ENCODE measurements around the gene C15orf39. TPM values are rescaled to one million over a fixed set of nuclear protein-coding genes. Genes with fewer than 3 reads are reported as not detected.
A peak's percentile ranks its signal among the peaks of the same experiment; 100 is the strongest.

C15orf39 gene
- total and polyA plus RNA-seq, 2 of the 13 experiments (the other 11 are each of a cell fraction or from before 2014, with no cell fraction given) = 6.2 to 13.5 TPM

DNA sequence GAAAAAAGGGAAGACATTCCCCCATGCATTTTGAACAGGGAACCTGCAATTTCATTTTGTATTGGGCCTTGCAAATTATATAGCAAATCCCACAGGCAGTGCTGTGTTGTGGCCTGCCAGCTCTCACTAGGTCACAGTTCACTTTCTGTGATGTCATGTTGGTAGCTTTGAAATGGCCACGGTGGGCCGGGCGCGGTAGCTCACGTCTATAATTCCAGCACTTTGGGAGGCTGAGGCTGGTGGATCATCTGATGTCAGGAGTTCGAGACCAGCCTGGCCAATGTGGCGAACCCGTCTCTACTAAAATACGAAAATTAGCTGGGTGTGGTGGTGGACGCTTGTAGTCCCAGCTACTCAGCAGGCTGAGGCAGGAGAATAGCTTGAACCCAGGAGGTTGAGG is 27.0 kb upstream of the C15orf39 start (continued):
- no peak for TF ChIP-seq ZNF609 (CRISPR knock-in tag; IDR thresholded peaks at IDR 0.05; ENCODE audit: borderline replicate concordance)
- TF ChIP-seq ZNF331 (CRISPR knock-in tag; IDR thresholded peaks at IDR 0.05) = no peak
- no peak for TF ChIP-seq ATF5 (CRISPR knock-in tag; IDR thresholded peaks at IDR 0.05; ENCODE audit: low read depth)

GRCh38 chr15:75176396-75176761 is 25.3 kb upstream of the C15orf39 start:
- DNase-seq (ENCODE audit: low spot score) (peak; percentile 32), FAIRE-seq (no peak), ATAC-seq (peak; percentile 8; the same call in 1 of the 3 replicates)
- Histone ChIP-seq H3K4me3 (replicated peaks in 1 of 3; ENCODE audit: insufficient read depth in 1 of 3, low read depth in 2 of 3, low read length in 3 of 3) (no peak overlapping the region; a peak in 1 of 6 replicates), H3K9ac (ENCODE audit: insufficient read depth, low read depth, low read length) (no peak overlapping the region), H3K79me2 (ENCODE audit: insufficient read depth, low read length) (no peaks in the 10 kb centered on the region), H4K20me1 (ENCODE audit: insufficient read depth, low read length) (no peaks in the 10 kb centered on the region), H3K4me2 (ENCODE audit: low read depth, low read length) (peak overlapping the region; percentile 81; the same call in 1 of the 2 replicates), H3K27me3 (ENCODE audit: control insufficient read depth in 1 of 2, insufficient read depth in 2 of 2, low read length in 2 of 2) (no peaks in the 10 kb centered on the region), H3K4me1 (ENCODE audit: insufficient read depth, low read length) (peaks cover 92% of the 10 kb centered on the region), H3K36me3 (replicated peaks in 1 of 2; ENCODE audit: control insufficient read depth in 1 of 2, insufficient read depth in 2 of 2, low read length in 2 of 2) (no peaks in the 10 kb centered on the region), H3K9me3 (ENCODE audit: low read length) (no peaks in the 10 kb centered on the region), H3K27ac (ENCODE audit: extremely low read length, insufficient read depth, low read length) (no peak overlapping the region), H2AFZ (ENCODE audit: low read length) (no peak overlapping the region)
- intact Hi-C loops (cut with micrococcal nuclease; ENCODE audit: unreplicated experiment) = no loop called here
- TF ChIP-seq FOSL1 (CRISPR knock-in tag; IDR thresholded peaks at IDR 0.05; ENCODE audit: borderline replicate concordance) = no peak
- TF ChIP-seq GATAD2A (CRISPR knock-in tag; IDR thresholded peaks at IDR 0.05) = 0 out of 2 replicates have a peak, but pooled peaks have one; percentile 27
- TF ChIP-seq, protein P1, sequence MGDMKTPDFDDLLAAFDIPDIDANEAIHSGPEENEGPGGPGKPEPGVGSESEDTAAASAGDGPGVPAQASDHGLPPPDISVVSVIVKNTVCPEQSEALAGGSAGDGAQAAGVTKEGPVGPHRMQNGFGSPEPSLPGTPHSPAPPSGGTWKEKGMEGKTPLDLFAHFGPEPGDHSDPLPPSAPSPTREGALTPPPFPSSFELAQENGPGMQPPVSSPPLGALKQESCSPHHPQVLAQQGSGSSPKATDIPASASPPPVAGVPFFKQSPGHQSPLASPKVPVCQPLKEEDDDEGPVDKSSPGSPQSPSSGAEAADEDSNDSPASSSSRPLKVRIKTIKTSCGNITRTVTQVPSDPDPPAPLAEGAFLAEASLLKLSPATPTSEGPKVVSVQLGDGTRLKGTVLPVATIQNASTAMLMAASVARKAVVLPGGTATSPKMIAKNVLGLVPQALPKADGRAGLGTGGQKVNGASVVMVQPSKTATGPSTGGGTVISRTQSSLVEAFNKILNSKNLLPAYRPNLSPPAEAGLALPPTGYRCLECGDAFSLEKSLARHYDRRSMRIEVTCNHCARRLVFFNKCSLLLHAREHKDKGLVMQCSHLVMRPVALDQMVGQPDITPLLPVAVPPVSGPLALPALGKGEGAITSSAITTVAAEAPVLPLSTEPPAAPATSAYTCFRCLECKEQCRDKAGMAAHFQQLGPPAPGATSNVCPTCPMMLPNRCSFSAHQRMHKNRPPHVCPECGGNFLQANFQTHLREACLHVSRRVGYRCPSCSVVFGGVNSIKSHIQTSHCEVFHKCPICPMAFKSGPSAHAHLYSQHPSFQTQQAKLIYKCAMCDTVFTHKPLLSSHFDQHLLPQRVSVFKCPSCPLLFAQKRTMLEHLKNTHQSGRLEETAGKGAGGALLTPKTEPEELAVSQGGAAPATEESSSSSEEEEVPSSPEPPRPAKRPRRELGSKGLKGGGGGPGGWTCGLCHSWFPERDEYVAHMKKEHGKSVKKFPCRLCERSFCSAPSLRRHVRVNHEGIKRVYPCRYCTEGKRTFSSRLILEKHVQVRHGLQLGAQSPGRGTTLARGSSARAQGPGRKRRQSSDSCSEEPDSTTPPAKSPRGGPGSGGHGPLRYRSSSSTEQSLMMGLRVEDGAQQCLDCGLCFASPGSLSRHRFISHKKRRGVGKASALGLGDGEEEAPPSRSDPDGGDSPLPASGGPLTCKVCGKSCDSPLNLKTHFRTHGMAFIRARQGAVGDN (CRISPR knock-in tag; IDR thresholded peaks at IDR 0.05) = peak; percentile 61
- TF ChIP-seq ZFP36L1 (CRISPR knock-in tag; IDR thresholded peaks at IDR 0.05) = 0 out of 2 replicates have a peak, but pooled peaks have one; percentile 15
- no TSS peak for BruUV-seq (replicated peaks)
- ChIA-PET POLR2A (interaction anchor here (1.1 to 8.7 kb wide), 4 partner anchors 16 to 133 kb away, joined by 4 to 151 read pairs (median 20); partner anchors contain the start of gene C15orf39), CTCF (ENCODE audit: low intra/inter-chr PET ratio, low total read pairs) (no interaction called here)
- WGBS (ENCODE audit: low lambda C conversion rate) = 80% methylated on average over 3 of the region's 4 CpGs
- in situ Hi-C loops (cut with HindIII; ENCODE audit: extremely low pct_ligation_motif_present, low pct_unique_long_range_greater_than_20kb) = no loop called here

Data from HepG2 (cell line).